Mesothelial cell of epicardium (in vitro differentiated cells): ENCODE results near the gene STXBP5. TPM values are rescaled to one million over a fixed set of nuclear protein-coding genes. Genes with fewer than 3 reads are reported as not detected.

Experiments
- DNase-seq, 2 experiments: peaks; one replicate each; pipeline ENCODE4 v3.0.0; 2021; ENCODE audit warnings: low spot score in 2 of 2; ENCODE audit not compliant: unreplicated experiment in 2 of 2
- H3K27ac Mint-ChIP-seq: 2 replicates; pipeline ENCODE4 v1.8.0; 2021; ENCODE audit warnings: mixed read lengths
- H3K27me3 Mint-ChIP-seq: 2 replicates; pipeline ENCODE4 v1.8.0; 2021; ENCODE audit warnings: low read depth, mixed read lengths
- H3K36me3 Mint-ChIP-seq: 2 replicates; pipeline ENCODE4 v1.8.0; 2021; ENCODE audit warnings: mixed read lengths
- H3K4me1 Mint-ChIP-seq: 2 replicates; pipeline ENCODE4 v1.8.0; 2021; ENCODE audit warnings: mixed read lengths
- H3K4me3 Mint-ChIP-seq: 2 replicates; pipeline ENCODE4 v1.8.0; 2021; ENCODE audit warnings: mild to moderate bottlenecking, moderate library complexity, mixed read lengths
- H3K9me3 Mint-ChIP-seq: 2 replicates; pipeline ENCODE4 v1.8.0; 2021; ENCODE audit warnings: mixed read lengths
- total RNA-seq: library from RNA; stranded (reverse); gene quantifications from 3 replicates; pipeline ENCODE4 v1.2.1, GENCODE V29; 2021
- TF ChIP-seq, protein P1 (sequence below): fragments of 200-600 bp; sonication (generic); IDR thresholded peaks from one replicate; pipeline ENCODE4 v1.5.0; 2021; ENCODE audit warnings: antibody characterized with exemption; ENCODE audit not compliant: unreplicated experiment

The STXBP5 gene
- total RNA-seq, 1 donor from 2014 or later = 22.0 TPM

DNA sequence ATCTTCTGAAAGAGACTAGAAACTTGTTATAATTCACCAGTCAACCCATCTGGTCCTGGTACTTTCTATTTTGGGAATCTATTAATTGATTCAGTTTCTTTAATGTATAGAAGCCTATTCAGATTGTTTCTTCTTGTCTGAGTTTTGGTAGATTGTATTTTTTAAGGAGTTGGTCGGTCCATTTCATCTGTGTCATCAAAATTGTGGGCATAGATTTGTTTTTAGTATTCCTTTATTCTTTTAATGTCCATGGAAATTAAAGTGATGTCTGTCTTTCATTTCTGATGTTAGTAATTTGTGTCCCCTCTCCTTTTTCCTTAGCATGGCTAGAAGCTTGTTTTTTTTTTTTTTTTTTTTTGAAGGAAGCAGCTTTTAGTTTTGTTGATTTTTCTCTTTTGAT, 15.2 kb downstream of the STXBP5 start:
- TF ChIP-seq, protein P1, sequence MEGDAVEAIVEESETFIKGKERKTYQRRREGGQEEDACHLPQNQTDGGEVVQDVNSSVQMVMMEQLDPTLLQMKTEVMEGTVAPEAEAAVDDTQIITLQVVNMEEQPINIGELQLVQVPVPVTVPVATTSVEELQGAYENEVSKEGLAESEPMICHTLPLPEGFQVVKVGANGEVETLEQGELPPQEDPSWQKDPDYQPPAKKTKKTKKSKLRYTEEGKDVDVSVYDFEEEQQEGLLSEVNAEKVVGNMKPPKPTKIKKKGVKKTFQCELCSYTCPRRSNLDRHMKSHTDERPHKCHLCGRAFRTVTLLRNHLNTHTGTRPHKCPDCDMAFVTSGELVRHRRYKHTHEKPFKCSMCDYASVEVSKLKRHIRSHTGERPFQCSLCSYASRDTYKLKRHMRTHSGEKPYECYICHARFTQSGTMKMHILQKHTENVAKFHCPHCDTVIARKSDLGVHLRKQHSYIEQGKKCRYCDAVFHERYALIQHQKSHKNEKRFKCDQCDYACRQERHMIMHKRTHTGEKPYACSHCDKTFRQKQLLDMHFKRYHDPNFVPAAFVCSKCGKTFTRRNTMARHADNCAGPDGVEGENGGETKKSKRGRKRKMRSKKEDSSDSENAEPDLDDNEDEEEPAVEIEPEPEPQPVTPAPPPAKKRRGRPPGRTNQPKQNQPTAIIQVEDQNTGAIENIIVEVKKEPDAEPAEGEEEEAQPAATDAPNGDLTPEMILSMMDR = no peak
- peaks cover 19% of the 10 kb centered on the region for H3K36me3 Mint-ChIP-seq
- no peaks in the 10 kb centered on the region for H3K27me3 Mint-ChIP-seq
- no peak for DNase-seq
- H3K9me3 Mint-ChIP-seq = no peaks in the 10 kb centered on the region
- H3K27ac Mint-ChIP-seq = no peak overlapping the region
- H3K4me1 Mint-ChIP-seq = peaks cover 10% of the 10 kb centered on the region
- H3K4me3 Mint-ChIP-seq = no peak overlapping the region

DNA sequence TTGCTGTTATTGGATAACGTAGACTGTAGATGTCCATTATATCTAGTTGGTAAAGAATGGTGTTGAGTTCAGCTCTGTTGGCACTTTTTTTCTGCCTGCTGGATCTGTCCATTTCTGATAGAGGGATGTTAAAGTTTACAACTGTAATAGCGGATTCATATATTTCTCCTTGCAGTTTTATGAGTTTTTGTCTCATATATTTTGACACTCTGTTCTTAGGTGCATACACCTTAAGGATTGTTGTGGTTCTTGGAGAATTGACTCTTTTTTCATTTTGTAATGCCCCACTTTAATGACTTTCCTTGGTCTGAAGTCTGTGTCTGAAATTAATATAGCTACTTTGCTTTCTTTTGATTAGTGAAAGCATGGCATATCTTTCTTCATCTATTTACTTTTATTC, 16.1 kb downstream of the STXBP5 start:
- Mint-ChIP-seq H3K27ac (no peak overlapping the region), H3K4me1 (peaks cover 10% of the 10 kb centered on the region), H3K27me3 (no peaks in the 10 kb centered on the region), H3K9me3 (no peaks in the 10 kb centered on the region), H3K36me3 (peaks cover 19% of the 10 kb centered on the region), H3K4me3 (no peak overlapping the region)
- DNase-seq = no peak
- TF ChIP-seq, protein P1 = no peak

DNA sequence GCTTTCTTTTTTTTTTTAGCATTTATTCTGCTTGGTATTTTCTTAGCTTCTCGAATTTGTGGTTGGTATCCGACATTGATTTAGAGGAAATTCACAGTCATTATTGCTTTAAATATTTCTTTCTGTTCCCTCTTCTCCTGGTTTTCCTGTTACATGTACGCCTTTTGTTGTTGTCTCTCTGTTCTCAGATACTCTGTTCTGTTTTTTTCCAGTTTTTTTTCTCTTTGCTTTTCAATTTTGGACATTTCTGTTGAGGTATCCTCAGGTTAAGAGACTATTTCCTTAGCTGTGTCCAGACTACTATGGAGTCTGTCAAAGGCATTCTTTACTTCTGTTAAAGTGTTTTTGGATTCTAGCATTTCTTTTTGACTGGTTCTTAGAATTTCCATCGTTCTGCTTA, 17.5 kb downstream of the STXBP5 start:
- Mint-ChIP-seq H3K4me3 (no peak overlapping the region), H3K27ac (no peak overlapping the region), H3K4me1 (peaks cover 10% of the 10 kb centered on the region), H3K36me3 (peaks cover 23% of the 10 kb centered on the region), H3K9me3 (no peaks in the 10 kb centered on the region), H3K27me3 (no peaks in the 10 kb centered on the region)
- TF ChIP-seq, protein P1 = no peak
- DNase-seq = no peak

DNA sequence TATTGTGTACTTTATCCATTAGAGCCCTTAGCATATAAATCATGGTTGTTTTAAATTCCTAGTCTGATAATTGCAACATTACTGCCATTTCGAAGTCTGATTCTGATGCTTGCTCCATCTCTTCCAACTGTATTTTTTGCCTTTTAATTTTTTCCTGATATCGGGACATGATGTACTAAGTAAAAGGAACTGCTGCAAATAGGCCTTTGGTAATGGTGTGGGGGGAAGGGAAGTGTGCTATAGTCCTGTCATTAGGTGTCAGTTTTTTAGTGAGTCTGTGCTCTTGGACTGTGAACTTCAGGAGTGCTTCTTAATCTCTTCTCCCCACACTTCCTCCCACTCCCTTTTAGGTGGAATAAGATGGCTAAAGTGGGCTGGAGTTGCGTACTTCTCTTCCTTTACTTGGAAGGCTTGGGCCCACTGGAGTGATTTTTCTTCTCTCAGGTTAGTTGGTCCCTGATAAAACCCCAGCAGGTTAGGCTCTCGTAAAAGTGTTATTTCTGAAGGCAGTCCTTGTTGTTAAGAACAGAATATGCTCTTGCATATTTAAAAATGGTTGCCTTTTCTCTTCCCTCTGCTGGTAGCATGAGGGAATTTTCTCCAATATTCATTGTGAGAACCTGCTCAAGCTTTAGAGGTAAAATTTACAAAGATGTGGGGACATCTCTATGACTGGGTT, 18.1 kb downstream of the STXBP5 start:
- TF ChIP-seq, protein P1 = peak; percentile 60
- Mint-ChIP-seq H3K4me3 (no peak overlapping the region), H3K27ac (peak overlapping the region; percentile 40), H3K4me1 (peaks cover 6% of the 10 kb centered on the region), H3K27me3 (no peaks in the 10 kb centered on the region), H3K9me3 (no peaks in the 10 kb centered on the region), H3K36me3 (peaks cover 23% of the 10 kb centered on the region)
- DNase-seq = no peak

DNA sequence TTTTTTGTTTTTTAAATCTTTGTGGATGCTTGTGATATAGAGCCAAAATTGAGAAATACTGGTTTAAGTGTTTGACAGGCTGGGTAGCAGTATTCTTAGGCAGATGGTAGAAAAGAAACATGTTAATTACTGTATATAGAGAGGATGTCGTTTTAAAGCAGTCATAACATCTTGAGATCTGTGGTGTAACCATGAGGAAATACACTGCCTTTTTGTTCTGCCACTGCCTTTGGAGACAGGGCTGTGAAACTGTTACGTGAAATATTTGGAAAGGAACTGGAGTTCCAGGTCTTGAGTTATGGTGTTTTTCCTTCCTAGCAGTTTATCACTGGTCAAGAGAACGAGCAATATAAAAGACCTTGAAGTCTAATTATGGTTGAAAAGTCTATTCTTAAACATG, 19.5 kb downstream of the STXBP5 start:
- Mint-ChIP-seq H3K4me3 (no peak overlapping the region), H3K36me3 (peaks cover 25% of the 10 kb centered on the region), H3K9me3 (peaks cover 9% of the 10 kb centered on the region), H3K27me3 (no peaks in the 10 kb centered on the region), H3K27ac (no peak overlapping the region), H3K4me1 (peaks cover 10% of the 10 kb centered on the region)
- TF ChIP-seq, protein P1 = no peak
- no peak for DNase-seq
